ENCODE results near the gene CAMKMT. TPM values are rescaled to one million over a fixed set of nuclear protein-coding genes. Genes with fewer than 3 reads are reported as not detected.

CAMKMT gene
- total RNA-seq, 6 experiments from 2014 or later, result 5.1 to 8.6 (median 7.0) TPM

DNA sequence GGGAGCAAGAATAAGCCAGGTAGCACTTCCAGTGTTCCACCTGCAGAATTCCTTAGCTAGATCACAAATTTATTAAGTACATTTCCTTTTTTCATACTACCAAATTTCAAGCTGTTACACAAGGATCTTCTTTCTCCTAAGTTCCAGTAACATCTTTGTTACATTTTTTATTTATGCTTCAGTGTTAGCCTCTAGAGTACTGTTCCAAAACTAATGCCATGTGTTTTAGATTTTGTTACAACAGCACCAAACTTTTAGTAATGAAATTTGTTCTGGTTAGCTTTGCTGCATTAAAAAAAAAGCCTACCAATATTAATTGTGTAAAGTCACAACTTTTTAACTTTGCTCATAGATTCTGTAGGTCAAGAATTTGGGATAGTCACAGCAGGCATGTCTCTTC lies 161.1 kb downstream of the CAMKMT start:
- no peaks in the 10 kb centered on the region for H3K27me3 Mint-ChIP-seq (ENCODE audit: insufficient read depth)
- peaks cover 23% of the 10 kb centered on the region for H3K9me3 Mint-ChIP-seq
- no peak for DNase-seq
- H3K36me3 Mint-ChIP-seq (ENCODE audit: low read depth), result peaks cover 13% of the 10 kb centered on the region
- peaks cover 10% of the 10 kb centered on the region for H3K4me1 Mint-ChIP-seq (ENCODE audit: low read depth)
- no peak overlapping the region for H3K27ac Mint-ChIP-seq
- H3K4me3 Mint-ChIP-seq, result no peak overlapping the region
- no peak for TF ChIP-seq CTCF (IDR thresholded peaks at IDR 0.05)

GRCh38 chr2:44524347-44524926 lies 162.7 kb downstream of the CAMKMT start:
- no peak overlapping the region for H3K27ac Mint-ChIP-seq
- no peaks in the 10 kb centered on the region for H3K27me3 Mint-ChIP-seq (ENCODE audit: insufficient read depth)
- no peak for DNase-seq
- no peak for TF ChIP-seq CTCF (IDR thresholded peaks at IDR 0.05)
- H3K36me3 Mint-ChIP-seq (ENCODE audit: low read depth), result peaks cover 13% of the 10 kb centered on the region
- H3K4me3 Mint-ChIP-seq, result no peak overlapping the region
- H3K9me3 Mint-ChIP-seq, result peaks cover 23% of the 10 kb centered on the region
- H3K4me1 Mint-ChIP-seq (ENCODE audit: low read depth), result peaks cover 26% of the 10 kb centered on the region

DNA sequence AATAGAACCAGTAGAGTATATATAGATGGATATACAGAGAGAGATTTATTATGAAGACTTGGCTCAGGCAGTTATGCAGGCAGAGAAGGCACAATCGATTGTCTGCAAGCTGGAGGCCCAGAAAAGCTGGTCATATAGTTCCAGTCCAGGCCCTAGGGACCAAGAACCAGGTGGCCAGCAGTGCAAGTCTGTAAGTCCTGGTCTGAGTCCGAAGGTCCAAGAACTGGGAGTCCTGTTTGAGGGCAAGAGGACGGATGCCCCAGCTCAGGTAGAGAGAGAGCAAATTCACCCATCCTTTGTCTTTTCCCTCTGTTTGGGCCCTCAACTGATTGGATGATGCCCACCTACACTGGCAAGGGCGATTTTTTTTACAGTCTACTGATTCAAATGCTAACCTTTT lies 164.6 kb downstream of the CAMKMT start:
- no peaks in the 10 kb centered on the region for H3K27me3 Mint-ChIP-seq (ENCODE audit: insufficient read depth)
- no peak overlapping the region for H3K27ac Mint-ChIP-seq

DNA sequence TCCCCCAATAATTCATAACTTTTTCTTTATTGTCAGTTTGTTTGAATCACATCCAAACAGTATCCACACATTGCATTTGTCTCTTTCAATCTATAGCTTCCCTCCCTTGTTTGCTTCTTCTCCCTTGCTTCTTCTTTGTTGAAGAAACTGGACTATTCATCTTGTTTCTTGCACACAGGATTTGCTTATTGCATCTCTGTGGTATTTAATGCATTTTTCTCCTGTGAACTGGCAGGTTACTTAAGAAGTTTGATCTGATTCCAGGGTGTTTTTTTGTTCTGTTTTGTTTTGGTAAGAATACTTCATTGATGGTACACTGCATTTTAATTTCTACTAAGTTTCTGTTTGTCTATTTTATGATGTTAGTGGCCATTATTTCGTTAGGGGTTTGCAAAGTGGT lies 166.8 kb downstream of the CAMKMT start:
- peak; percentile 74 for DNase-seq
- Mint-ChIP-seq H3K36me3 (ENCODE audit: low read depth) (no peaks in the 10 kb centered on the region), H3K9me3 (no peaks in the 10 kb centered on the region), H3K27me3 (ENCODE audit: insufficient read depth) (no peaks in the 10 kb centered on the region), H3K4me1 (ENCODE audit: low read depth) (peaks cover 31% of the 10 kb centered on the region), H3K27ac (peak overlapping the region; percentile 30; the same call in 1 of the 2 replicates), H3K4me3 (peak overlapping the region; percentile 72)
- no peak for TF ChIP-seq CTCF (IDR thresholded peaks at IDR 0.05)

More for the DNA sequence above, 164.6 kb downstream of the CAMKMT start:
- H3K9me3 Mint-ChIP-seq, result peaks cover 15% of the 10 kb centered on the region
- no peak for TF ChIP-seq CTCF (IDR thresholded peaks at IDR 0.05)
- DNase-seq, result no peak
- H3K4me3 Mint-ChIP-seq, result no peak overlapping the region
- peaks cover 31% of the 10 kb centered on the region for H3K4me1 Mint-ChIP-seq (ENCODE audit: low read depth)
- peaks cover 9% of the 10 kb centered on the region for H3K36me3 Mint-ChIP-seq (ENCODE audit: low read depth)

DNA sequence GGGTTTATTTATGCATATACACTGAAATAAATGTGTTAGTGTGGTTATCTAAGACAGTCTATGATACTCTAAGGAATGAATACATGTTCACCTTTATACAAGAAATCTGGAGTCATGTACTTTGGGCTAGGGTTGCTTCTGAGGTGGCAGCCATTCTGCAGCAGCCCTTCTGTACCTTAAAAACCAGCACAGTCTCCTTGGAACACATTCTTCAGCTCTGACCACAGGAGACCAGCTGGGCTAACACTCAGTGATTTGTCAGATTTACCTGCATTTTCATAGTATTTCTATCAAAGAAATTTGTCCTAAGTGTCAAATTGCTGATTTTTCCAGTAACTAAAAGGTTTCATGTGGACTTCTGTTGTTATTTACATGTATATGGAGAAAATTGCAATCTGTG lies 167.7 kb downstream of the CAMKMT start:
- Mint-ChIP-seq H3K4me1 (ENCODE audit: low read depth) (peaks cover 28% of the 10 kb centered on the region), H3K4me3 (no peak overlapping the region), H3K27me3 (ENCODE audit: insufficient read depth) (no peaks in the 10 kb centered on the region), H3K9me3 (no peaks in the 10 kb centered on the region), H3K27ac (no peak overlapping the region), H3K36me3 (ENCODE audit: low read depth) (no peaks in the 10 kb centered on the region)
- no peak for TF ChIP-seq CTCF (IDR thresholded peaks at IDR 0.05)
- DNase-seq, result no peak
